AG09319 (cell line): ENCODE measurements around the gene KCNIP3.

ENCODE experiments used
- DNase-seq: peaks from one replicate; pipeline ENCODE4 v3.0.0-alpha.2; 2010; ENCODE audit warnings: low read depth; ENCODE audit errors: extremely low read depth
- CTCF ChIP-seq: IDR thresholded peaks from 2 replicates; pipeline ENCODE4 v1.5.1; 2011; ENCODE audit warnings: low read depth, mild to moderate bottlenecking, inconsistent platforms, low read length, moderate library complexity

KCNIP3 gene

GRCh38 chr2:95350774-95351597 is 53.8 kb downstream of the KCNIP3 start:
- no peak for DNase-seq
- no peak for TF ChIP-seq CTCF

GRCh38 chr2:95351598-95351915 is 54.4 kb downstream of the KCNIP3 start:
- DNase-seq: no peak

GRCh38 chr2:95352310-95353054 is 55.3 kb downstream of the KCNIP3 start:
- DNase-seq: no peak
- no peak for TF ChIP-seq CTCF

More at GRCh38 chr2:95351598-95351915, 54.4 kb downstream of the KCNIP3 start:
- no peak for TF ChIP-seq CTCF

- no peak for DNase-seq
- no peak for TF ChIP-seq CTCF
Measured at GRCh38 chr2:95353055-95353575, 56.0 kb downstream of the KCNIP3 start.

- no peak for DNase-seq
- no peak for TF ChIP-seq CTCF
Measured at GRCh38 chr2:95353613-95354468, 56.7 kb downstream of the KCNIP3 start.

GRCh38 chr2:95354469-95354901 is 57.3 kb downstream of the KCNIP3 start:
- DNase-seq: no peak
- no peak for TF ChIP-seq CTCF
